GM21723 (cell line): Measurements from ENCODE around the gene NODAL.

Source experiments
- ATAC-seq: cut with Tn5 transposase; IDR thresholded peaks from one replicate; pipeline ENCODE4 v1.9.1; 2021; ENCODE audit warnings: mild to moderate bottlenecking, moderate library complexity; ENCODE audit not compliant: unreplicated experiment

Gene NODAL

GRCh38 chr10:70465278-70465677 is 23.8 kb upstream of the NODAL start:
- ATAC-seq, result no peak

GRCh38 chr10:70462349-70462984 is 21.0 kb upstream of the NODAL start:
- ATAC-seq, result no peak

GRCh38 chr10:70461397-70462348 is 20.2 kb upstream of the NODAL start:
- no peak for ATAC-seq

GRCh38 chr10:70459774-70460490 is 18.5 kb upstream of the NODAL start:
- ATAC-seq, result no peak

- no peak for ATAC-seq
These were observed 17.7 kb upstream of the NODAL start for GRCh38 chr10:70459061-70459773.

- ATAC-seq, result no peak
These were observed 17.0 kb upstream of the NODAL start for GRCh38 chr10:70458329-70459060.

- ATAC-seq, result no peak
These were observed 16.4 kb upstream of the NODAL start for GRCh38 chr10:70457759-70458305.

- ATAC-seq, result no peak
These were observed 14.7 kb upstream of the NODAL start for GRCh38 chr10:70456164-70456563.

GRCh38 chr10:70455213-70455630 is 13.7 kb upstream of the NODAL start:
- ATAC-seq, result no peak

GRCh38 chr10:70448236-70448635 is 6.8 kb upstream of the NODAL start:
- no peak for ATAC-seq

GRCh38 chr10:70445718-70446657 is 4.5 kb upstream of the NODAL start:
- ATAC-seq, result no peak

GRCh38 chr10:70444744-70445143 is 3.3 kb upstream of the NODAL start:
- ATAC-seq, result no peak

- ATAC-seq, result no peak
These were observed 979 bp upstream of the NODAL start for GRCh38 chr10:70442332-70442988.

- ATAC-seq, result no peak
These were observed 421 bp upstream of the NODAL start for GRCh38 chr10:70441895-70442309.

- no peak for ATAC-seq
These were observed 953 bp downstream of the NODAL start for GRCh38 chr10:70440296-70441160.

GRCh38 chr10:70437721-70438120 is 3.8 kb downstream of the NODAL start:
- no peak for ATAC-seq
